Bronchial epithelial cell (primary cell): Measurements from ENCODE around the gene MEIG1. TPM values are rescaled to one million over a fixed set of nuclear protein-coding genes. Genes with fewer than 3 reads are reported as not detected.

Source experiments
- DNase-seq: peaks from one replicate; pipeline ENCODE4 v3.0.0-alpha.2; 2010; ENCODE audit warnings: low read depth
- FAIRE-seq: peaks from 2 replicates; lab custom pipeline; 2011; peaks lifted over from hg19 to GRCh38; lab: Jason Lieb, UNC
- H3K27me3 ChIP-seq: 2 replicates; pipeline ENCODE4 v1.5.1; 2011; ENCODE audit warnings: low read length; ENCODE audit not compliant: control insufficient read depth, insufficient read depth
- H3K36me3 ChIP-seq: 2 replicates; pipeline ENCODE4 v1.5.1; 2011; ENCODE audit warnings: low read length; ENCODE audit not compliant: control insufficient read depth, insufficient read depth
- H3K4me3 ChIP-seq: 2 replicates; pipeline ENCODE4 v1.5.1; 2011; ENCODE audit warnings: mild to moderate bottlenecking, low read depth, low read length, control low read depth
- total RNA-seq: library from RNA; depleted of rRNA; stranded (reverse); fragments of >200 nt; gene quantifications from 2 replicates; pipeline ENCODE4 v1.2.1, GENCODE V29; 2014
- TF ChIP-seq, protein P1 (sequence below): IDR thresholded peaks from 2 replicates; pipeline ENCODE4 v1.5.1; 2011; ENCODE audit warnings: mild to moderate bottlenecking, moderate library complexity, low read length, control low read depth, inconsistent platforms; ENCODE audit not compliant: insufficient read depth, severe bottlenecking

MEIG1 gene
- total RNA-seq, result not detected in 2 replicates

GRCh38 chr10:14959221-14960057, at the start of gene MEIG1:
Gene MEIG1 (plus strand): TSS chr10:14959388. CDS start chr10:14966469, 7,081 bp downstream.
- Histone ChIP-seq H3K4me3 (peak within 1 kb of the TSS; percentile 75), H3K36me3 (no peaks in the 10 kb centered on the region), H3K27me3 (no peaks in the 10 kb centered on the region)
- TF ChIP-seq, protein P1, sequence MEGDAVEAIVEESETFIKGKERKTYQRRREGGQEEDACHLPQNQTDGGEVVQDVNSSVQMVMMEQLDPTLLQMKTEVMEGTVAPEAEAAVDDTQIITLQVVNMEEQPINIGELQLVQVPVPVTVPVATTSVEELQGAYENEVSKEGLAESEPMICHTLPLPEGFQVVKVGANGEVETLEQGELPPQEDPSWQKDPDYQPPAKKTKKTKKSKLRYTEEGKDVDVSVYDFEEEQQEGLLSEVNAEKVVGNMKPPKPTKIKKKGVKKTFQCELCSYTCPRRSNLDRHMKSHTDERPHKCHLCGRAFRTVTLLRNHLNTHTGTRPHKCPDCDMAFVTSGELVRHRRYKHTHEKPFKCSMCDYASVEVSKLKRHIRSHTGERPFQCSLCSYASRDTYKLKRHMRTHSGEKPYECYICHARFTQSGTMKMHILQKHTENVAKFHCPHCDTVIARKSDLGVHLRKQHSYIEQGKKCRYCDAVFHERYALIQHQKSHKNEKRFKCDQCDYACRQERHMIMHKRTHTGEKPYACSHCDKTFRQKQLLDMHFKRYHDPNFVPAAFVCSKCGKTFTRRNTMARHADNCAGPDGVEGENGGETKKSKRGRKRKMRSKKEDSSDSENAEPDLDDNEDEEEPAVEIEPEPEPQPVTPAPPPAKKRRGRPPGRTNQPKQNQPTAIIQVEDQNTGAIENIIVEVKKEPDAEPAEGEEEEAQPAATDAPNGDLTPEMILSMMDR, result no peak
- FAIRE-seq (no peak), DNase-seq (peak; percentile 79)

DNA sequence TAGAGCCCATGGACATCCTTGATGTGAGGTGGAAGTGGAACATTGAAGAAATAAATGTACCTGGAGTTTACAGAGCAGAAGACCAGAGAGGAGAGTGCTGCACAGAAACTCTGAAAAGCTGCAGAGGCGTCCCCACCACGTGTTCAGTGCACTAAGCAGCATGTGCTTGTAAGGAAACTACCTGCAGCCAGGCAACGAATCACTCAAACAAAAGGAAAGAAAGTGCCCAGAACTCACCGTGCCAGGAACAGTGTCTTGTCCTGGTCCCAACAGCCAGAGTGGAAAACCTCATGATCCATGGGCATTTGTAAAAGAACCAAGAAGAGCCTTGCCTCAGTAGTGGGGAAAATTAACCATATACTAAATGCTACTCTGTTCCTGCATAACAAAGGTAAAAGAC, 48.2 kb upstream of the MEIG1 start:
- TF ChIP-seq, protein P1, result no peak
- FAIRE-seq (no peak), DNase-seq (no peak)
- Histone ChIP-seq H3K36me3 (peaks cover 2% of the 10 kb centered on the region), H3K4me3 (no peak overlapping the region), H3K27me3 (no peaks in the 10 kb centered on the region)

- H3K27me3 ChIP-seq, result no peaks in the 10 kb centered on the region
- H3K4me3 ChIP-seq, result no peak overlapping the region
- DNase-seq (no peak), FAIRE-seq (no peak)
- TF ChIP-seq, protein P1, result no peak
- peaks cover 2% of the 10 kb centered on the region for H3K36me3 ChIP-seq
Measured at GRCh38 chr10:14911801-14912200, 47.4 kb upstream of the MEIG1 start.

DNA sequence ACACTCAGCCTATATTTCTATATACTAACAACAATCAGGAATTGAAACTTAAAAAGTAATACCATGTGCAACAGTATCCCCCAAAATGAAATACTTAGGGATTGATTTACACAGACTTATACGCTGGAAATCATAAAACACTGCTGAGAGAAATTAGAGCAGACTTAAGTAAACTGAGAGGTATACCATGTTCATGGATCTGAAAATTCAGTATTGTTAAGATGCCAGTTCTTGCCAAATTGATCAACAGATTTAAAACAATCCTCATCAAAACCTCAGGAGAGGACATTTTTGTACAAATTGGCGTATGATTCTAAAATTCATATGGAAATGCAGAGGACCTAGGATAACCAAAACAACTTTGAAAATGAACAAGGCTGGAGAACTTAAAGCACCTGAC, 42.6 kb upstream of the MEIG1 start:
- TF ChIP-seq, protein P1, result no peak
- no peak for FAIRE-seq
- H3K27me3 ChIP-seq, result no peaks in the 10 kb centered on the region
- H3K4me3 ChIP-seq, result no peak overlapping the region
- no peak for DNase-seq
- peaks cover 8% of the 10 kb centered on the region for H3K36me3 ChIP-seq

DNA sequence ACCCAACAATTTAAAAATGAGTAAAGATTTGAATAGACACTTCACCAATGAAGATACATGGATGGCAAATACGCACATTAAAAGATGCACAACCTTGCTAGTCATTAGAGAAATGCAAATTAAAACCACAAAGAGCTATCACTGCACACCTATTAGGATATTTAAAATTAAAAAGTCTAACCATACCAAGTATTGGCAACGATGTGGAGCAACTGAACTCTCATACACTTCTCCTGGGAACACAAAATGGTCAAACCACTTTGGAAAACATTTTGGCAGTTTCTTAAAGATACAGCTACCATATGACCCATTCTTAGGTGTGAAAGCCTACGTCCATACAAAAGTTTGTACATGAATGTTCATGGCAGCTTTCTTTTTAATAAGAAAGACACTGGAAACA, 41.4 kb upstream of the MEIG1 start:
- no peak for DNase-seq
- no peaks in the 10 kb centered on the region for H3K27me3 ChIP-seq
- TF ChIP-seq, protein P1, result no peak
- H3K36me3 ChIP-seq, result peaks cover 10% of the 10 kb centered on the region
- H3K4me3 ChIP-seq, result no peak overlapping the region
- no peak for FAIRE-seq
